ENCODE measurements around the gene PLVAP. TPM values are rescaled to one million over a fixed set of nuclear protein-coding genes. Genes with fewer than 3 reads are reported as not detected.

Gene PLVAP
- total and polyA plus RNA-seq, 2 donors: 23.6 to 289 TPM

GRCh38 chr19:17406046-17406886, 29.1 kb upstream of the PLVAP start:
- 81% methylated on average over 10 of the region's 10 CpGs for WGBS
- Histone ChIP-seq H3K36me3 (ENCODE audit: insufficient read depth) (no peaks in the 10 kb centered on the region), H3K4me3 (ENCODE audit: low read depth, low read length) (peak overlapping the region; percentile 38), H3K27ac (ENCODE audit: low read depth) (peak overlapping the region; percentile 55), H3K4me1 (ENCODE audit: insufficient read depth) (no peaks in the 10 kb centered on the region)
- DNase-seq (ENCODE audit: extremely low spot score): no peak

GRCh38 chr19:17405250-17406045, 28.3 kb upstream of the PLVAP start, which contains the start of gene BST2:
BST2 (minus strand) TSS chr19:17405630; CDS start chr19:17405575, 55 bp downstream.
- no peaks in the 10 kb centered on the region for H3K36me3 ChIP-seq (ENCODE audit: insufficient read depth)
- H3K27ac ChIP-seq (ENCODE audit: low read depth): peak within 1 kb of the TSS; percentile 55
- 65% methylated on average over 18 of the region's 18 CpGs for WGBS
- no peaks in the 10 kb centered on the region for H3K4me1 ChIP-seq (ENCODE audit: insufficient read depth)
- H3K4me3 ChIP-seq (ENCODE audit: low read depth, low read length): peak within 1 kb of the TSS; percentile 38
- DNase-seq (ENCODE audit: extremely low spot score): no peak

- Histone ChIP-seq H3K36me3 (ENCODE audit: insufficient read depth) (no peaks in the 10 kb centered on the region), H3K27ac (ENCODE audit: low read depth) (no peak overlapping the region), H3K4me1 (ENCODE audit: insufficient read depth) (no peaks in the 10 kb centered on the region), H3K4me3 (ENCODE audit: low read depth, low read length) (peak overlapping the region; percentile 38)
- no peak for DNase-seq (ENCODE audit: extremely low spot score)
- WGBS: 88% methylated on average over 7 of the region's 7 CpGs
These were observed 27.6 kb upstream of the PLVAP start for GRCh38 chr19:17404621-17405249.

- no peak overlapping the region for H3K4me3 ChIP-seq (ENCODE audit: low read depth, low read length)
- H3K36me3 ChIP-seq (ENCODE audit: insufficient read depth): no peaks in the 10 kb centered on the region
- no peak overlapping the region for H3K27ac ChIP-seq (ENCODE audit: low read depth)
- no peak for DNase-seq (ENCODE audit: extremely low spot score)
- whole genome bisulfite sequencing: 86% methylated on average over 6 of the region's 6 CpGs
- no peaks in the 10 kb centered on the region for H3K4me1 ChIP-seq (ENCODE audit: insufficient read depth)
These were observed 26.9 kb upstream of the PLVAP start for GRCh38 chr19:17404015-17404414.

- Histone ChIP-seq H3K4me1 (ENCODE audit: insufficient read depth) (no peaks in the 10 kb centered on the region), H3K27ac (ENCODE audit: low read depth) (no peak overlapping the region), H3K36me3 (ENCODE audit: insufficient read depth) (no peaks in the 10 kb centered on the region), H3K4me3 (ENCODE audit: low read depth, low read length) (no peak overlapping the region)
- 47% methylated on average over 35 of the region's 36 CpGs for WGBS
- DNase-seq (ENCODE audit: extremely low spot score): no peak
These were observed 26.1 kb upstream of the PLVAP start for GRCh38 chr19:17402982-17403855.

GRCh38 chr19:17401628-17402027, 24.5 kb upstream of the PLVAP start:
- Histone ChIP-seq H3K4me1 (ENCODE audit: insufficient read depth) (no peaks in the 10 kb centered on the region), H3K27ac (ENCODE audit: low read depth) (no peak overlapping the region), H3K4me3 (ENCODE audit: low read depth, low read length) (no peak overlapping the region), H3K36me3 (ENCODE audit: insufficient read depth) (no peaks in the 10 kb centered on the region)
- WGBS: 87% methylated on average over 6 of the region's 6 CpGs
- DNase-seq (ENCODE audit: extremely low spot score): no peak

GRCh38 chr19:17398902-17399527, 21.9 kb upstream of the PLVAP start:
- H3K4me1 ChIP-seq (ENCODE audit: insufficient read depth): no peaks in the 10 kb centered on the region
- no peak overlapping the region for H3K4me3 ChIP-seq (ENCODE audit: low read depth, low read length)
- WGBS: 63% methylated on average over 8 of the region's 8 CpGs
- no peaks in the 10 kb centered on the region for H3K36me3 ChIP-seq (ENCODE audit: insufficient read depth)
- H3K27ac ChIP-seq (ENCODE audit: low read depth): no peak overlapping the region
- DNase-seq (ENCODE audit: extremely low spot score): no peak

GRCh38 chr19:17394891-17395415, 17.8 kb upstream of the PLVAP start:
- Histone ChIP-seq H3K27ac (ENCODE audit: low read depth) (no peak overlapping the region), H3K36me3 (ENCODE audit: insufficient read depth) (no peaks in the 10 kb centered on the region), H3K4me1 (ENCODE audit: insufficient read depth) (no peaks in the 10 kb centered on the region), H3K4me3 (ENCODE audit: low read depth, low read length) (no peak overlapping the region)
- WGBS: 17% methylated on average over 19 of the region's 19 CpGs
- no peak for DNase-seq (ENCODE audit: extremely low spot score)

- WGBS: 32% methylated on average over 41 of the region's 41 CpGs
- Histone ChIP-seq H3K36me3 (ENCODE audit: insufficient read depth) (no peaks in the 10 kb centered on the region), H3K4me1 (ENCODE audit: insufficient read depth) (no peaks in the 10 kb centered on the region), H3K4me3 (ENCODE audit: low read depth, low read length) (no peak within 1 kb of the TSS), H3K27ac (ENCODE audit: low read depth) (no peak within 1 kb of the TSS)
- no peak for DNase-seq (ENCODE audit: extremely low spot score)
These were observed 16.8 kb upstream of the PLVAP start, which contains the start of gene CCDC194 for GRCh38 chr19:17393914-17394313. CCDC194 (minus strand) TSS chr19:17394196; CDS start chr19:17394158, 38 bp downstream.

- Histone ChIP-seq H3K4me1 (ENCODE audit: insufficient read depth) (no peaks in the 10 kb centered on the region), H3K27ac (ENCODE audit: low read depth) (no peak overlapping the region), H3K36me3 (ENCODE audit: insufficient read depth) (no peaks in the 10 kb centered on the region), H3K4me3 (ENCODE audit: low read depth, low read length) (no peak overlapping the region)
- DNase-seq (ENCODE audit: extremely low spot score): no peak
- 58% methylated on average over 2 of the region's 2 CpGs for WGBS
These were observed 15.9 kb upstream of the PLVAP start for GRCh38 chr19:17393002-17393401.

- DNase-seq (ENCODE audit: extremely low spot score): no peak
- no peaks in the 10 kb centered on the region for H3K4me1 ChIP-seq (ENCODE audit: insufficient read depth)
- H3K4me3 ChIP-seq (ENCODE audit: low read depth, low read length): peak overlapping the region; percentile 23
- no peaks in the 10 kb centered on the region for H3K36me3 ChIP-seq (ENCODE audit: insufficient read depth)
- H3K27ac ChIP-seq (ENCODE audit: low read depth): no peak overlapping the region
- 13% methylated on average over 26 of the region's 26 CpGs for WGBS
These were observed 14.4 kb upstream of the PLVAP start for GRCh38 chr19:17391371-17392151.

Data from urinary bladder (tissue), 4 donors.